GM12865 (cell line): Measurements from ENCODE around the gene NUMA1.

Source experiments
- DNase-seq: peaks from one replicate; pipeline ENCODE4 v3.0.0; 2010; ENCODE audit warnings: low read depth
- H3K4me3 ChIP-seq: 2 replicates; pipeline ENCODE4 v1.5.1; 2011; ENCODE audit warnings: mild to moderate bottlenecking, low read depth, low read length, control low read depth
- CTCF ChIP-seq: IDR thresholded peaks from 2 replicates; pipeline ENCODE4 v1.5.1; 2011; ENCODE audit warnings: low read length, control low read depth, low read depth, inconsistent platforms; ENCODE audit not compliant: insufficient read depth; ENCODE audit errors: missing control alignments

Gene NUMA1

GRCh38 chr11:72037554-72038311 is 42.6 kb downstream of the NUMA1 start:
- no peak overlapping the region for H3K4me3 ChIP-seq
- TF ChIP-seq CTCF, result no peak

GRCh38 chr11:72036687-72037086 is 43.7 kb downstream of the NUMA1 start:
- H3K4me3 ChIP-seq, result no peak overlapping the region
- TF ChIP-seq CTCF, result no peak
- no peak for DNase-seq

More at GRCh38 chr11:72037554-72038311, 42.6 kb downstream of the NUMA1 start:
- no peak for DNase-seq

GRCh38 chr11:72030472-72031045 is 49.8 kb downstream of the NUMA1 start:
- H3K4me3 ChIP-seq, result no peak overlapping the region
- no peak for TF ChIP-seq CTCF

GRCh38 chr11:72026090-72026489 is 54.3 kb downstream of the NUMA1 start:
- no peak overlapping the region for H3K4me3 ChIP-seq
- TF ChIP-seq CTCF, result no peak
- DNase-seq, result no peak

More at GRCh38 chr11:72030472-72031045, 49.8 kb downstream of the NUMA1 start:
- no peak for DNase-seq

- H3K4me3 ChIP-seq, result no peak overlapping the region
- no peak for DNase-seq
- no peak for TF ChIP-seq CTCF
These were observed 56.1 kb downstream of the NUMA1 start for GRCh38 chr11:72024069-72024754.

GRCh38 chr11:72023335-72023734 is 57.0 kb downstream of the NUMA1 start:
- no peak for TF ChIP-seq CTCF
- H3K4me3 ChIP-seq, result no peak overlapping the region
- no peak for DNase-seq
